Activated CD8-positive, alpha-beta T cell treated with anti-CD3 and anti-CD28 coated beads, Interleukin-2, amount 10 ng/mL, durations not matched to agents 7 days and 5 days (primary cell): ENCODE measurements around the gene MBOAT2. TPM values are rescaled to one million over a fixed set of nuclear protein-coding genes. Genes with fewer than 3 reads are reported as not detected.
A peak's percentile ranks its signal among the peaks of the same experiment; 100 is the strongest.

Experiments
- ATAC-seq: fragments of 150-1000 bp; cut with Tn5 transposase; one replicate; pipeline ENCODE4 v1.10.0; 2021; ENCODE audit warnings: moderate library complexity
- CTCF ChIA-PET: fragments of 350-600 bp; sonication (Branson Sonifier 250); formaldehyde crosslinking; loops from one replicate; lab custom pipeline; 2021; ENCODE audit warnings: antibody characterized with exemption; lab: Charles Lee
- POLR2A ChIA-PET: fragments of 350-600 bp; sonication (Branson Sonifier 250); formaldehyde crosslinking; loops from one replicate; lab custom pipeline; 2021; ENCODE audit warnings: antibody characterized with exemption; lab: Charles Lee
- DNase-seq: peaks from one replicate; pipeline ENCODE4 v3.0.0-alpha.2; 2020
- H3K27ac Mint-ChIP-seq: one replicate; pipeline ENCODE4 v1.8.0; 2021; ENCODE audit warnings: mild to moderate bottlenecking, mixed read lengths
- H3K27me3 Mint-ChIP-seq: one replicate; pipeline ENCODE4 v1.8.0; 2021; ENCODE audit warnings: low read depth, mixed read lengths
- H3K36me3 Mint-ChIP-seq: one replicate; pipeline ENCODE4 v1.8.0; 2021; ENCODE audit warnings: low read depth, mixed read lengths
- H3K4me1 Mint-ChIP-seq: one replicate; pipeline ENCODE4 v1.8.0; 2021; ENCODE audit warnings: low read depth, mixed read lengths
- H3K4me3 Mint-ChIP-seq: one replicate; pipeline ENCODE4 v1.8.0; 2021; ENCODE audit warnings: mild to moderate bottlenecking, mixed read lengths
- H3K9me3 Mint-ChIP-seq: one replicate; pipeline ENCODE4 v1.8.0; 2022; ENCODE audit warnings: mixed read lengths; ENCODE audit not compliant: insufficient read depth
- total RNA-seq, 2 experiments: library from RNA; stranded (reverse); gene quantifications; one replicate each; pipeline ENCODE4 v1.2.3, GENCODE V29; 2021

The MBOAT2 gene
- total RNA-seq, 2 experiments from 2014 or later: 6.3 to 6.5 TPM

- Mint-ChIP-seq H3K27ac (no peak overlapping the region), H3K27me3 (peaks cover 18% of the 10 kb centered on the region), H3K4me1 (peaks cover 15% of the 10 kb centered on the region), H3K4me3 (no peak overlapping the region), H3K36me3 (no peaks in the 10 kb centered on the region), H3K9me3 (no peaks in the 10 kb centered on the region)
- ChIA-PET CTCF (no interaction called here), POLR2A (no interaction called here)
- DNase-seq (no peak), ATAC-seq (no peak)
Measured at GRCh38 chr2:8999102-8999446, 4.4 kb downstream of the MBOAT2 start.

- POLR2A ChIA-PET: no interaction called here
Measured at GRCh38 chr2:8998418-8999101, 4.9 kb downstream of the MBOAT2 start.

DNA sequence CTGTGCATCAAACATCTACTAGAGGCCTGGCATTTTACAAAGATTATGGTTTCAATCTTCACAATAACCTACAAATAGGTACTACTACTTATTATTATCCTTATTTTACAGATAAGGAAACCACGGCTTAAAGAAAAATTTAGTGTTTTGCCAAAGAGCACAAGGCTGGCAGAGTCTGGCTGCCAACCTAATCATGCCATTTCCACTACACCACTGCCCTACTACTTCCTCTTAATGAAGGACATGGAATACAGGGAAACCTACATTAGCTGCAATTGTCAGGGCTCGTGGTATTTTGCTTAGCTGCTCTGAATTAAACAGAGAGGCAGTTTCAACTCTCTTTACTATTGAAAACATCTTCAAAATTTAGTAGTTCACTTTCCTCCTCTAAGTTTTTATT is 5.9 kb downstream of the MBOAT2 start:
- ATAC-seq (no peak), DNase-seq (no peak)
- H3K4me3 Mint-ChIP-seq: no peak overlapping the region
- H3K36me3 Mint-ChIP-seq: no peaks in the 10 kb centered on the region
- peaks cover 12% of the 10 kb centered on the region for H3K4me1 Mint-ChIP-seq
- H3K9me3 Mint-ChIP-seq: no peaks in the 10 kb centered on the region
- POLR2A ChIA-PET: no interaction called here
- no peak overlapping the region for H3K27ac Mint-ChIP-seq
- CTCF ChIA-PET: no interaction called here
- H3K27me3 Mint-ChIP-seq: peaks cover 20% of the 10 kb centered on the region

More at GRCh38 chr2:8998418-8999101, 4.9 kb downstream of the MBOAT2 start:
- no peak overlapping the region for H3K27ac Mint-ChIP-seq
- peaks cover 18% of the 10 kb centered on the region for H3K27me3 Mint-ChIP-seq
- H3K9me3 Mint-ChIP-seq: no peaks in the 10 kb centered on the region
- no peak for ATAC-seq
- no peaks in the 10 kb centered on the region for H3K36me3 Mint-ChIP-seq
- peaks cover 15% of the 10 kb centered on the region for H3K4me1 Mint-ChIP-seq
- DNase-seq: no peak
- H3K4me3 Mint-ChIP-seq: no peak overlapping the region
- CTCF ChIA-PET: no interaction called here

GRCh38 chr2:8997108-8997507 is 6.4 kb downstream of the MBOAT2 start:
- Mint-ChIP-seq H3K27me3 (peaks cover 15% of the 10 kb centered on the region), H3K27ac (no peak overlapping the region), H3K36me3 (no peaks in the 10 kb centered on the region), H3K4me3 (no peak overlapping the region), H3K9me3 (no peaks in the 10 kb centered on the region), H3K4me1 (peaks cover 8% of the 10 kb centered on the region)
- DNase-seq: no peak
- CTCF ChIA-PET: no interaction called here
- POLR2A ChIA-PET: no interaction called here
- ATAC-seq: no peak

- H3K4me1 Mint-ChIP-seq: peaks cover 7% of the 10 kb centered on the region
- CTCF ChIA-PET: no interaction called here
- ATAC-seq (no peak), DNase-seq (no peak)
- POLR2A ChIA-PET: no interaction called here
- H3K27ac Mint-ChIP-seq: no peak overlapping the region
- H3K4me3 Mint-ChIP-seq: no peak overlapping the region
- peaks cover 18% of the 10 kb centered on the region for H3K27me3 Mint-ChIP-seq
- H3K9me3 Mint-ChIP-seq: no peaks in the 10 kb centered on the region
- no peaks in the 10 kb centered on the region for H3K36me3 Mint-ChIP-seq
Measured at GRCh38 chr2:8996006-8996405, 7.5 kb downstream of the MBOAT2 start.

DNA sequence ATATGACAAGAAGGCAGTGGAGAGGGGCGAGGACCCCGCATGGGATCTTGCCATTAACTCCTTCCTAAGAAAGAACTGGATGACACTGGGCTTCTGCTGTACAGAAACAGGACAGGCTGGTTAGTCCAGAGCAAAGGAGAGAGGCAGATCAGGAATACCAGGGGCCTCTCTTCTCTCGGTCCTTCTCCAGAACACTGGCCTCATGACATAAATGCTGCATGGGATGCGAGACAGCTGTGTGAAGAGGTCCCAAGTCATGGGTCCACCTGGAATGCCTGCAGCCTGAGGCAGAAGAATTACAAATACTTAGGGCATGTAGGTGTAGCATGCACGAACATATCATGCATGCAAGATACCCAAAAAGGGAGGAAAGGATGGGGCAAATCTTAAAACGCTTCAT is 9.1 kb downstream of the MBOAT2 start:
- Mint-ChIP-seq H3K9me3 (no peaks in the 10 kb centered on the region), H3K27me3 (peaks cover 30% of the 10 kb centered on the region), H3K4me3 (no peak overlapping the region), H3K27ac (no peak overlapping the region), H3K4me1 (peaks cover under 1% of the 10 kb centered on the region), H3K36me3 (no peaks in the 10 kb centered on the region)
- DNase-seq (no peak), ATAC-seq (no peak)
- ChIA-PET POLR2A (no interaction called here), CTCF (no interaction called here)

- Mint-ChIP-seq H3K4me1 (no peaks in the 10 kb centered on the region), H3K9me3 (no peaks in the 10 kb centered on the region), H3K27me3 (peaks cover 34% of the 10 kb centered on the region), H3K27ac (no peak overlapping the region), H3K4me3 (no peak overlapping the region), H3K36me3 (no peaks in the 10 kb centered on the region)
- ATAC-seq (no peak), DNase-seq (no peak)
- ChIA-PET POLR2A (no interaction called here), CTCF (no interaction called here)
Measured at GRCh38 chr2:8993902-8994278, 9.6 kb downstream of the MBOAT2 start.

DNA sequence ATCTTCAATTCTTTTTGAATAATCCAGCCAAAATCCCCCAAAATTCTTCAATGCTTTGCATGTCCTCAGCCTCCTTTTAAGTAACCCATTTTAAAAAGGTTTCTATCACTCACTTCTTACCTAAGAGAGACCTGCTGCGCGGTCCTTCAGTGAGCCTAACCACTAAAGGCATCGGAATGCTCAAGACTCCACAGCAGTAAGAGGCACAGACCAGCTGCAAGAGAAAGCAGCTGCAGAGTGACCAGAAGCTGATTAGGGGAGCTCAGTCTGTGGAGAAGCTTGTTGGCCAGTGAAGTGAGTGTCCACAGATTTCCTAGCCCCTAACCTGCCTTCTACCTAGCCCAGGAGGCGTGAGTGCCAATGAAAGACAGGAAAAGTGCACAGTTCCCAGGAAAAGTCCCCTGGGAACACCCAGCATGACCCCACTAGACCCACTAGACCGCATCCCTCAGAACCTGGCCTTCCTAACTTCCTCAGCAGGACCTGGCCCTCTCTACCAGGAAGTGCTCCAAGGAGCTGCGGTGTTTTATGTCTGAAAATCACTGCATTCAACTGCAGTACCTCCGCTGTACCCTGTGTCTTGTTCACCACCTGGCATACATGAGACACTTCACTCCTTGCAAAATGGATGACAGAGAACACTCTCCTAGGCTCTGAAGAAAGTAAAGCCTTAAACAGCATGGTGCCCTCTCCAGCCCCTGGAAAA is 10.1 kb downstream of the MBOAT2 start:
- ChIA-PET POLR2A (no interaction called here), CTCF (no interaction called here)
- DNase-seq (no peak), ATAC-seq (no peak)
- Mint-ChIP-seq H3K27me3 (peaks cover 33% of the 10 kb centered on the region), H3K4me3 (no peak overlapping the region), H3K9me3 (no peaks in the 10 kb centered on the region), H3K27ac (no peak overlapping the region), H3K4me1 (no peaks in the 10 kb centered on the region), H3K36me3 (no peaks in the 10 kb centered on the region)

DNA sequence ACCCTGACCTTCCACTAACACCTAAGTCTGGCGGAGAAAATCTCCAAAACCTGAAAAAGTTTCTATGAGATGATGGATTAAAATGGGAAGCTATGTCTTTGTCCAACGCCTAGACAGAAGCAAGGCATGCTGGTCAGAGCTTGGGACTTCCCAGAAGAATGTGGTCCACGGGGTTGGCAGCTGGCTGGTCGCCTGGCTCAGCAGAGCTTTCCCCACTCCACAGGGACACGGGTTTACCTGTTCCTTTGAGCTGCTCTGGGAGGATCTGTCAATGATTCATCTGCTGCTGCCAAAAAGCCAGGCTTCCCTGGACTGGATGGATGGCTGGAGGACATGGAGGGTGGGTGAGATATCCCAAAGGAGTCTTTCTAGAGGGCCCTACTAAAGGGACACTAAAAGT is 10.8 kb downstream of the MBOAT2 start:
- DNase-seq: no peak
- no peak overlapping the region for H3K4me3 Mint-ChIP-seq
- no peaks in the 10 kb centered on the region for H3K9me3 Mint-ChIP-seq
- CTCF ChIA-PET: no interaction called here
- no peaks in the 10 kb centered on the region for H3K36me3 Mint-ChIP-seq
- H3K27ac Mint-ChIP-seq: no peak overlapping the region
- no peak for ATAC-seq
- POLR2A ChIA-PET: no interaction called here
- peaks cover 28% of the 10 kb centered on the region for H3K27me3 Mint-ChIP-seq
- no peaks in the 10 kb centered on the region for H3K4me1 Mint-ChIP-seq

DNA sequence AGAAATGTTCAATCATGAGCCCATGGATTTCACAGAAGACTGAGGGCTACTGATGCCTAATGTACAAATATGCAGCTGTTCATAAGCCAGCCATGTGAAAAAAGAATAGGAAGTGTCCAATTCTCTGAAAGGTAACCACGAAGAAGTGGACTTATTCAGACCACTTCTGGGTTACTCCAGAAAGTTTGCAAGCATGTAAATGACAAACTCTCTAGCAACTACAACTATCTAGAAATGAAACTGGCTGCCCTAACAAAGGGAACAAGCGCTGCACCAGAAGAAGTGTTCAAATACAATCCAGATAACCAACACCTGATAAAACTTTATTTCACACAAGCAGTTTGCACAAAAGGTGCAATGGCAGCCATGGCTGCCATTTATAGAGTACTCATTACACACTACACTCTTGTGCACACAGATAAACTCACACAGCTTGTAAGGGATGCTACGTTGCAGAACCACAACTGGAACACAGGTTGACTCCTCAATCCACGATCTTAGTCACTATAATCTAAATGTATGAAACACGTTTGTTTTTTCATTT is 13.9 kb downstream of the MBOAT2 start:
- POLR2A ChIA-PET: no interaction called here
- H3K27me3 Mint-ChIP-seq: peaks cover 34% of the 10 kb centered on the region
- no peak overlapping the region for H3K4me3 Mint-ChIP-seq
- H3K4me1 Mint-ChIP-seq: peaks cover 3% of the 10 kb centered on the region
- H3K36me3 Mint-ChIP-seq: no peaks in the 10 kb centered on the region
- CTCF ChIA-PET: interaction anchor here (1.2 kb wide), 1 partner anchor 14 kb away, joined by 3 read pairs; the partner anchor contains the start of gene MBOAT2
- DNase-seq (no peak), ATAC-seq (no peak)
- H3K9me3 Mint-ChIP-seq: no peaks in the 10 kb centered on the region
- H3K27ac Mint-ChIP-seq: no peak overlapping the region

DNA sequence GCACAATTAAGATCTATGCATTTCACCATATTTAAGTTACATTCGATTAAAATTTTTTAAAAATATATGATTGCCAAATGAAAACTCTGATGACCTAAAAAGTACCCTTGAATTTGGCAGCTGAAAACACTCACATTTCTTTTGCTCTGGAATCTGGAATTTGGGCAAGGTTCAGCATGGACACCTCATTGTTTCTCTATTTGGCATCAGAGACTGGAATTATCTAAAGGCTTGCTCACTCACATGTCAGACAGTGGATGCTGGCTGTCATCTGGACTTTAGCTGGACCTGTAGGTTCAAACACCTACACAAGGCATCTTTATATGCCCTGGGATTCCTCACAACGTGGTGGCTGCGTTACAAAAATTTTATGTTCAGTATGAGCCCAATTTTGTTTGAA is 16.1 kb downstream of the MBOAT2 start:
- Mint-ChIP-seq H3K36me3 (no peaks in the 10 kb centered on the region), H3K9me3 (no peaks in the 10 kb centered on the region), H3K27me3 (peaks cover 33% of the 10 kb centered on the region), H3K4me1 (peaks cover 3% of the 10 kb centered on the region), H3K27ac (no peak overlapping the region), H3K4me3 (no peak overlapping the region)
- POLR2A ChIA-PET: no interaction called here
- ATAC-seq: no peak
- CTCF ChIA-PET: interaction anchor here (1.1 kb wide), 1 partner anchor 22 kb away, joined by 4 read pairs; no protein-coding TSS in a partner anchor
- DNase-seq: no peak

GRCh38 chr2:8986327-8986976 is 17.0 kb downstream of the MBOAT2 start:
- ChIA-PET POLR2A (no interaction called here), CTCF (interaction anchor here (1.4 kb wide), 1 partner anchor 10 kb away, joined by 3 read pairs; no protein-coding TSS in a partner anchor)
- ATAC-seq: peak; percentile 61
- H3K36me3 Mint-ChIP-seq: no peaks in the 10 kb centered on the region
- peak; percentile 41 for DNase-seq
- H3K9me3 Mint-ChIP-seq: no peaks in the 10 kb centered on the region
- H3K27ac Mint-ChIP-seq: no peak overlapping the region
- no peak overlapping the region for H3K4me3 Mint-ChIP-seq
- peaks cover 29% of the 10 kb centered on the region for H3K27me3 Mint-ChIP-seq
- peaks cover 3% of the 10 kb centered on the region for H3K4me1 Mint-ChIP-seq
